ENCODE data around the gene YBX2. TPM values are rescaled to one million over a fixed set of nuclear protein-coding genes. Genes with fewer than 3 reads are reported as not detected.
A peak's percentile ranks its signal among the peaks of the same experiment; 100 is the strongest.

Gene YBX2
- total RNA-seq, 4 donors from 2014 or later, result 1.9 to 9.7 (median 4.0) TPM

- H3K36me3 ChIP-seq, result no peaks in the 10 kb centered on the region
- H3K27me3 ChIP-seq, result peaks cover 3% of the 10 kb centered on the region
- no peaks in the 10 kb centered on the region for H3K9me3 ChIP-seq
- H3K4me3 ChIP-seq, result peak overlapping the region; percentile 53
- H3K27ac ChIP-seq, result peak overlapping the region; percentile 73
- H3K4me1 ChIP-seq, result peaks cover 34% of the 10 kb centered on the region
- DNase-seq (ENCODE audit: low spot score in 2 of 2), result no peak
- TF ChIP-seq EP300 (IDR thresholded peaks at IDR 0.05) (no peak), POLR2A (IDR thresholded peaks at IDR 0.05) (no peak), POLR2AphosphoS5 (IDR thresholded peaks at IDR 0.05) (no peak), CTCF (IDR thresholded peaks at IDR 0.05) (no peak)
- 9% methylated on average over 8 of the region's 43 CpGs for WGBS
These were observed 12.3 kb downstream of the YBX2 start for GRCh38 chr17:7281953-7282751.

- no peaks in the 10 kb centered on the region for H3K36me3 ChIP-seq
- peaks cover 3% of the 10 kb centered on the region for H3K27me3 ChIP-seq
- H3K4me1 ChIP-seq, result peaks cover 34% of the 10 kb centered on the region
- 0% methylated on average over 32 of the region's 71 CpGs for WGBS
- H3K27ac ChIP-seq, result peak within 1 kb of the TSS; percentile 73
- no peaks in the 10 kb centered on the region for H3K9me3 ChIP-seq
- H3K4me3 ChIP-seq, result peak within 1 kb of the TSS; percentile 53
- TF ChIP-seq CTCF (IDR thresholded peaks at IDR 0.05) (no peak), POLR2AphosphoS5 (IDR thresholded peaks at IDR 0.05) (no peak), POLR2A (IDR thresholded peaks at IDR 0.05) (no peak), EP300 (IDR thresholded peaks at IDR 0.05) (no peak)
- peak; percentile 95 for DNase-seq (ENCODE audit: low spot score in 2 of 2)
These were observed 13.1 kb downstream of the YBX2 start, which contains the start of gene SLC2A4 for GRCh38 chr17:7281074-7281952. Gene SLC2A4 (plus strand): TSS chr17:7281718. CDS start chr17:7281935, 217 bp downstream.

- H3K36me3 ChIP-seq, result no peaks in the 10 kb centered on the region
These were observed 13.8 kb downstream of the YBX2 start for GRCh38 chr17:7280519-7281073.

GRCh38 chr17:7279448-7279847, 15.0 kb downstream of the YBX2 start:
- TF ChIP-seq EP300 (IDR thresholded peaks at IDR 0.05) (no peak), POLR2A (IDR thresholded peaks at IDR 0.05) (no peak), POLR2AphosphoS5 (IDR thresholded peaks at IDR 0.05) (no peak), CTCF (IDR thresholded peaks at IDR 0.05) (no peak)
- 83% methylated on average over 8 of the region's 8 CpGs for WGBS
- H3K9me3 ChIP-seq, result no peaks in the 10 kb centered on the region
- no peaks in the 10 kb centered on the region for H3K36me3 ChIP-seq
- no peak for DNase-seq (ENCODE audit: low spot score in 2 of 2)
- H3K4me3 ChIP-seq, result no peak overlapping the region
- no peak overlapping the region for H3K27ac ChIP-seq
- peaks cover 3% of the 10 kb centered on the region for H3K27me3 ChIP-seq
- peaks cover 34% of the 10 kb centered on the region for H3K4me1 ChIP-seq

More at GRCh38 chr17:7280519-7281073, 13.8 kb downstream of the YBX2 start:
- peak; percentile 87 to 93 for DNase-seq (ENCODE audit: low spot score in 2 of 2)
- TF ChIP-seq CTCF (IDR thresholded peaks at IDR 0.05) (peak; percentile 85 to 95), POLR2AphosphoS5 (IDR thresholded peaks at IDR 0.05) (no peak), EP300 (IDR thresholded peaks at IDR 0.05) (no peak)
- H3K9me3 ChIP-seq, result no peaks in the 10 kb centered on the region
- peaks cover 34% of the 10 kb centered on the region for H3K4me1 ChIP-seq
- H3K27me3 ChIP-seq, result peaks cover 3% of the 10 kb centered on the region
- 3% methylated on average over 10 of the region's 29 CpGs for WGBS
- H3K4me3 ChIP-seq, result peak overlapping the region; percentile 53
- peak overlapping the region; percentile 73 for H3K27ac ChIP-seq

All from suprapubic skin (tissue), 4 donors.